Measurements from ENCODE around the gene ERCC8. TPM values are rescaled to one million over a fixed set of nuclear protein-coding genes. Genes with fewer than 3 reads are reported as not detected.

Gene ERCC8
- total and polyA plus RNA-seq, 2 experiments from 2014 or later = 21.6 to 53.9 TPM

GRCh38 chr5:60841361-60841760, 103.5 kb downstream of the ERCC8 start:
- no peak overlapping the region for H3K4me3 Mint-ChIP-seq
- no peak for ATAC-seq
- Histone ChIP-seq H3K4me3 (no peak overlapping the region), H3K4me1 (ENCODE audit: insufficient read depth) (peaks cover 38% of the 10 kb centered on the region), H2AFZ (no peak overlapping the region), H3K4me2 (no peak overlapping the region), H4K20me1 (replicated peaks; ENCODE audit: insufficient read depth) (peaks cover 12% of the 10 kb centered on the region; the same call in 1 of the 2 replicates), H3K36me3 (ENCODE audit: insufficient read depth) (no peaks in the 10 kb centered on the region), H3F3A (replicated peaks; ENCODE audit: low read depth) (0 out of 2 replicates have a peak, but pooled peaks cover 4% of the 10 kb centered on the region), H3K9me2 (ENCODE audit: insufficient read depth) (no peaks in the 10 kb centered on the region), H3K27me3 (ENCODE audit: insufficient read depth) (peaks cover 24% of the 10 kb centered on the region), H3K79me2 (replicated peaks; ENCODE audit: insufficient read depth) (peaks cover 12% of the 10 kb centered on the region), H3K27ac (ENCODE audit: low read depth) (no peak overlapping the region)
- no peaks in the 10 kb centered on the region; the same call in 2 of the 3 replicates for H3K9me3 Mint-ChIP-seq
- no peaks in the 10 kb centered on the region; the same call in 2 of the 3 replicates for H3K36me3 Mint-ChIP-seq (ENCODE audit: low read depth)
- TF ChIP-seq, protein P1, sequence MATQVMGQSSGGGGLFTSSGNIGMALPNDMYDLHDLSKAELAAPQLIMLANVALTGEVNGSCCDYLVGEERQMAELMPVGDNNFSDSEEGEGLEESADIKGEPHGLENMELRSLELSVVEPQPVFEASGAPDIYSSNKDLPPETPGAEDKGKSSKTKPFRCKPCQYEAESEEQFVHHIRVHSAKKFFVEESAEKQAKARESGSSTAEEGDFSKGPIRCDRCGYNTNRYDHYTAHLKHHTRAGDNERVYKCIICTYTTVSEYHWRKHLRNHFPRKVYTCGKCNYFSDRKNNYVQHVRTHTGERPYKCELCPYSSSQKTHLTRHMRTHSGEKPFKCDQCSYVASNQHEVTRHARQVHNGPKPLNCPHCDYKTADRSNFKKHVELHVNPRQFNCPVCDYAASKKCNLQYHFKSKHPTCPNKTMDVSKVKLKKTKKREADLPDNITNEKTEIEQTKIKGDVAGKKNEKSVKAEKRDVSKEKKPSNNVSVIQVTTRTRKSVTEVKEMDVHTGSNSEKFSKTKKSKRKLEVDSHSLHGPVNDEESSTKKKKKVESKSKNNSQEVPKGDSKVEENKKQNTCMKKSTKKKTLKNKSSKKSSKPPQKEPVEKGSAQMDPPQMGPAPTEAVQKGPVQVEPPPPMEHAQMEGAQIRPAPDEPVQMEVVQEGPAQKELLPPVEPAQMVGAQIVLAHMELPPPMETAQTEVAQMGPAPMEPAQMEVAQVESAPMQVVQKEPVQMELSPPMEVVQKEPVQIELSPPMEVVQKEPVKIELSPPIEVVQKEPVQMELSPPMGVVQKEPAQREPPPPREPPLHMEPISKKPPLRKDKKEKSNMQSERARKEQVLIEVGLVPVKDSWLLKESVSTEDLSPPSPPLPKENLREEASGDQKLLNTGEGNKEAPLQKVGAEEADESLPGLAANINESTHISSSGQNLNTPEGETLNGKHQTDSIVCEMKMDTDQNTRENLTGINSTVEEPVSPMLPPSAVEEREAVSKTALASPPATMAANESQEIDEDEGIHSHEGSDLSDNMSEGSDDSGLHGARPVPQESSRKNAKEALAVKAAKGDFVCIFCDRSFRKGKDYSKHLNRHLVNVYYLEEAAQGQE (IDR thresholded peaks at IDR 0.05; ENCODE audit: unreplicated experiment) = no peak
- TF ChIP-seq EZH2phosphoT487 (IDR thresholded peaks at IDR 0.05; ENCODE audit: unreplicated experiment) (no peak), NANOG (IDR thresholded peaks at IDR 0.05; ENCODE audit: borderline replicate concordance) (no peak), ZNF331 (CRISPR knock-in tag; IDR thresholded peaks at IDR 0.05; ENCODE audit: low read depth) (no peak), POLR2AphosphoS5 (IDR thresholded peaks at IDR 0.05; ENCODE audit: low read depth) (no peak), STAT1 (IDR thresholded peaks at IDR 0.05; ENCODE audit: unreplicated experiment) (no peak), CREB1 (CRISPR knock-in tag; IDR thresholded peaks at IDR 0.05; ENCODE audit: low read depth) (no peak), ZNF462 (CRISPR knock-in tag; IDR thresholded peaks at IDR 0.05) (no peak), EZH2 (IDR thresholded peaks at IDR 0.05; ENCODE audit: low read depth, unreplicated experiment) (no peak), JUNB (IDR thresholded peaks at IDR 0.05; ENCODE audit: unreplicated experiment) (no peak), ZNF114 (CRISPR knock-in tag; IDR thresholded peaks at IDR 0.05) (no peak)
- TF ChIP-seq, protein P2, sequence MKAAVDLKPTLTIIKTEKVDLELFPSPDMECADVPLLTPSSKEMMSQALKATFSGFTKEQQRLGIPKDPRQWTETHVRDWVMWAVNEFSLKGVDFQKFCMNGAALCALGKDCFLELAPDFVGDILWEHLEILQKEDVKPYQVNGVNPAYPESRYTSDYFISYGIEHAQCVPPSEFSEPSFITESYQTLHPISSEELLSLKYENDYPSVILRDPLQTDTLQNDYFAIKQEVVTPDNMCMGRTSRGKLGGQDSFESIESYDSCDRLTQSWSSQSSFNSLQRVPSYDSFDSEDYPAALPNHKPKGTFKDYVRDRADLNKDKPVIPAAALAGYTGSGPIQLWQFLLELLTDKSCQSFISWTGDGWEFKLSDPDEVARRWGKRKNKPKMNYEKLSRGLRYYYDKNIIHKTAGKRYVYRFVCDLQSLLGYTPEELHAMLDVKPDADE (IDR thresholded peaks at IDR 0.05) = no peak
- TF ChIP-seq, protein P3, sequence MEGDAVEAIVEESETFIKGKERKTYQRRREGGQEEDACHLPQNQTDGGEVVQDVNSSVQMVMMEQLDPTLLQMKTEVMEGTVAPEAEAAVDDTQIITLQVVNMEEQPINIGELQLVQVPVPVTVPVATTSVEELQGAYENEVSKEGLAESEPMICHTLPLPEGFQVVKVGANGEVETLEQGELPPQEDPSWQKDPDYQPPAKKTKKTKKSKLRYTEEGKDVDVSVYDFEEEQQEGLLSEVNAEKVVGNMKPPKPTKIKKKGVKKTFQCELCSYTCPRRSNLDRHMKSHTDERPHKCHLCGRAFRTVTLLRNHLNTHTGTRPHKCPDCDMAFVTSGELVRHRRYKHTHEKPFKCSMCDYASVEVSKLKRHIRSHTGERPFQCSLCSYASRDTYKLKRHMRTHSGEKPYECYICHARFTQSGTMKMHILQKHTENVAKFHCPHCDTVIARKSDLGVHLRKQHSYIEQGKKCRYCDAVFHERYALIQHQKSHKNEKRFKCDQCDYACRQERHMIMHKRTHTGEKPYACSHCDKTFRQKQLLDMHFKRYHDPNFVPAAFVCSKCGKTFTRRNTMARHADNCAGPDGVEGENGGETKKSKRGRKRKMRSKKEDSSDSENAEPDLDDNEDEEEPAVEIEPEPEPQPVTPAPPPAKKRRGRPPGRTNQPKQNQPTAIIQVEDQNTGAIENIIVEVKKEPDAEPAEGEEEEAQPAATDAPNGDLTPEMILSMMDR (conservative IDR thresholded peaks at IDR 0.05; ENCODE audit: low read depth in 2 of 2) = no peak
- H3K27ac Mint-ChIP-seq = no peak overlapping the region
- H3K27me3 Mint-ChIP-seq (ENCODE audit: insufficient read depth, low read depth, poor library complexity) = peaks cover 25% of the 10 kb centered on the region
- no peak for DNase-seq (ENCODE audit: low spot score)
- H3K4me1 Mint-ChIP-seq = peaks cover 44% of the 10 kb centered on the region

Data from GM23338 (cell line).